HEK293 (cell line): ENCODE data around the gene PACSIN2.

Source experiments
- CTCF ChIA-PET: fragments of 350-600 bp; formaldehyde crosslinking; extraction: SDS; loops from one replicate; lab custom pipeline; 2021; ENCODE audit warnings: antibody characterized with exemption; lab: Yijun Ruan, JAX
- POLR2A ChIA-PET: fragments of 300-600 bp; formaldehyde crosslinking; extraction: SDS; loops from one replicate; lab custom pipeline; 2020; ENCODE audit warnings: antibody characterized with exemption, inconsistent platforms; lab: Yijun Ruan, JAX
- H3K27ac ChIP-seq: fragments of 200-500 bp; sonication (Bioruptor generic); 2 replicates; pipeline ENCODE4 v1.5.1; 2014; ENCODE audit warnings: low read depth, low read length, control low read depth, inconsistent platforms; ENCODE audit errors: extremely low read depth
- H3K36me3 ChIP-seq, 2 experiments: fragments of 200-500 bp in 1 of 2; sonication (Bioruptor generic) in 1 of 2; 1 replicate in 1 of 2; 2 replicates in 1 of 2; pipeline ENCODE4 v1.5.1; 2014 to 2017; ENCODE audit warnings: inconsistent platforms in 2 of 2, low read length in 2 of 2; ENCODE audit not compliant: control insufficient read depth in 2 of 2, insufficient read depth in 1 of 2
- H3K4me1 ChIP-seq: fragments of 200-500 bp; sonication (Bioruptor generic); 2 replicates; pipeline ENCODE4 v1.5.1; 2014; ENCODE audit warnings: mild to moderate bottlenecking, low read length, inconsistent platforms; ENCODE audit not compliant: control insufficient read depth, insufficient read depth
- H3K4me3 ChIP-seq: 2 replicates; pipeline ENCODE4 v1.5.1; 2011; ENCODE audit warnings: low read depth, mild to moderate bottlenecking, control low read depth, low read length, moderate library complexity
- H3K9me3 ChIP-seq: fragments of 200-500 bp; sonication (Bioruptor generic); 2 replicates; pipeline ENCODE4 v1.5.1; 2014; ENCODE audit warnings: low read depth, low read length, inconsistent platforms; ENCODE audit not compliant: control insufficient read depth, insufficient read depth
- IKZF3 ChIP-seq: fragments of 450-650 bp; IDR thresholded peaks from 2 replicates; pipeline ENCODE4 v1.5.0; 2018; ENCODE audit warnings: missing biosample characterization, mild to moderate bottlenecking, missing genetic modification characterization, moderate library complexity
- KLF1 ChIP-seq: fragments of 450-650 bp; formaldehyde crosslinking; IDR thresholded peaks from 2 replicates; pipeline ENCODE4 v1.5.1; 2016; ENCODE audit warnings: missing biosample characterization, missing genetic modification characterization
- KLF16 ChIP-seq: fragments of 450-650 bp; formaldehyde crosslinking; IDR thresholded peaks from 2 replicates; pipeline ENCODE4 v1.5.1; 2017; ENCODE audit warnings: missing biosample characterization, missing genetic modification characterization
- OSR2 ChIP-seq: fragments of 450-650 bp; formaldehyde crosslinking; IDR thresholded peaks from 2 replicates; pipeline ENCODE4 v1.5.1; 2016; ENCODE audit warnings: missing biosample characterization, missing genetic modification characterization
- PBX3 ChIP-seq: sonication (generic); formaldehyde crosslinking; IDR thresholded peaks from 2 replicates; pipeline ENCODE4 v1.8.1; 2022; ENCODE audit warnings: mild to moderate bottlenecking, moderate library complexity, missing genetic modification reagents
- PRDM4 ChIP-seq: fragments of 450-650 bp; formaldehyde crosslinking; IDR thresholded peaks from 2 replicates; pipeline ENCODE4 v1.5.1; 2017; ENCODE audit warnings: missing biosample characterization, missing genetic modification characterization
- SP3 ChIP-seq: fragments of 450-650 bp; formaldehyde crosslinking; IDR thresholded peaks from 2 replicates; pipeline ENCODE4 v1.5.1; 2016; ENCODE audit warnings: missing biosample characterization, missing genetic modification characterization
- ZBTB21 ChIP-seq: fragments of 450-650 bp; formaldehyde crosslinking; IDR thresholded peaks from 2 replicates; pipeline ENCODE4 v1.5.1; 2017; ENCODE audit warnings: missing biosample characterization, missing genetic modification characterization
- ZBTB48 ChIP-seq: fragments of 450-650 bp; formaldehyde crosslinking; IDR thresholded peaks from 2 replicates; pipeline ENCODE4 v1.5.1; 2016; ENCODE audit warnings: missing biosample characterization, missing genetic modification characterization
- ZBTB8A ChIP-seq: fragments of 450-650 bp; formaldehyde crosslinking; IDR thresholded peaks from 2 replicates; pipeline ENCODE4 v1.5.1; 2016; ENCODE audit warnings: missing biosample characterization, missing genetic modification characterization
- ZFP41 ChIP-seq: fragments of 450-650 bp; formaldehyde crosslinking; IDR thresholded peaks from 2 replicates; pipeline ENCODE4 v1.5.1; 2016; ENCODE audit warnings: missing biosample characterization, missing genetic modification characterization, borderline replicate concordance
- ZIC2 ChIP-seq: fragments of 450-650 bp; formaldehyde crosslinking; IDR thresholded peaks from 2 replicates; pipeline ENCODE4 v1.5.1; 2016; ENCODE audit warnings: missing biosample characterization, missing genetic modification characterization
- ZNF112 ChIP-seq: fragments of 450-650 bp; formaldehyde crosslinking; IDR thresholded peaks from 2 replicates; pipeline ENCODE4 v1.5.0; 2017; ENCODE audit warnings: missing biosample characterization, missing genetic modification characterization
- ZNF223 ChIP-seq: fragments of 450-650 bp; formaldehyde crosslinking; IDR thresholded peaks from 2 replicates; pipeline ENCODE4 v1.5.1; 2016; ENCODE audit warnings: missing biosample characterization, missing genetic modification characterization
- ZNF23 ChIP-seq: fragments of 450-650 bp; formaldehyde crosslinking; IDR thresholded peaks from 2 replicates; pipeline ENCODE4 v1.5.1; 2016; ENCODE audit warnings: missing biosample characterization, missing genetic modification characterization, borderline replicate concordance
- ZNF248 ChIP-seq: fragments of 450-650 bp; formaldehyde crosslinking; IDR thresholded peaks from 2 replicates; pipeline ENCODE4 v1.5.1; 2017; ENCODE audit warnings: missing biosample characterization, missing genetic modification characterization
- ZNF354C ChIP-seq: fragments of 450-650 bp; formaldehyde crosslinking; IDR thresholded peaks from 2 replicates; pipeline ENCODE4 v1.5.1; 2016; ENCODE audit warnings: missing biosample characterization, missing genetic modification characterization, low read depth, borderline replicate concordance
- ZNF362 ChIP-seq: fragments of 450-650 bp; formaldehyde crosslinking; IDR thresholded peaks from 2 replicates; pipeline ENCODE4 v1.5.1; 2016; ENCODE audit warnings: missing biosample characterization, missing genetic modification characterization
- ZNF560 ChIP-seq: fragments of 450-650 bp; formaldehyde crosslinking; IDR thresholded peaks from 2 replicates; pipeline ENCODE4 v1.5.1; 2017; ENCODE audit warnings: missing biosample characterization, missing genetic modification characterization, borderline replicate concordance
- ZNF571 ChIP-seq: fragments of 450-650 bp; formaldehyde crosslinking; IDR thresholded peaks from 2 replicates; pipeline ENCODE4 v1.5.0; 2017; ENCODE audit warnings: missing biosample characterization, missing genetic modification characterization
- ZNF585B ChIP-seq: fragments of 450-650 bp; formaldehyde crosslinking; IDR thresholded peaks from 2 replicates; pipeline ENCODE4 v1.5.1; 2016; ENCODE audit warnings: missing biosample characterization, missing genetic modification characterization
- ZNF791 ChIP-seq: fragments of 450-650 bp; formaldehyde crosslinking; IDR thresholded peaks from 2 replicates; pipeline ENCODE4 v1.5.1; 2016; ENCODE audit warnings: missing biosample characterization, missing genetic modification characterization
- TF ChIP-seq, protein P1 (sequence below): IDR thresholded peaks from 2 replicates; pipeline ENCODE4 v1.6.1; 2011; ENCODE audit warnings: mild to moderate bottlenecking, low read depth, low read length, borderline replicate concordance
- TF ChIP-seq, protein P2 (sequence below): fragments of 450-650 bp; formaldehyde crosslinking; IDR thresholded peaks from 2 replicates; pipeline ENCODE4 v1.5.1; 2016; ENCODE audit warnings: missing biosample characterization, missing genetic modification characterization
- TF ChIP-seq, protein P3 (sequence below): fragments of 450-650 bp; formaldehyde crosslinking; IDR thresholded peaks from 2 replicates; pipeline ENCODE4 v1.5.0; 2017; ENCODE audit warnings: missing biosample characterization, missing genetic modification characterization, borderline replicate concordance

PACSIN2 gene

DNA sequence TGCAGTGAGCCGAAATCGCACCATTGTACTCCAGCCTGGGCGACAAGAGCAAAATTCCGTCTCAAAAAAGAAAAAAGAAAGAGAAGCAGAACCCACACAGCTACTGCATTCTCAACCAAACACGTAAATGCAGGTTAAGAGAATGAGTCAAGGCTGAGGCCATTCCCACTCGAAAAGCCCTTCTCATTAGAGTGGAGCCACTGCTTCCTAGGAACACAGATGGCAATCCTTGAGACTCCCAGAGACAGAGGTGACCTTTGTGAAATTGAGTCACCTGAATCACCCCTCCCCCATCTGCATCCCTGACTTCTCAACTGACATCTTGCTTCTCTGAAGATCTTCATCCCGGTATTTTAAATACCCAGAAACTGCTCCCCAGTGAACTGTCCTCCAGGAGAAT lies 8.2 kb downstream of the PACSIN2 start:
- no peak overlapping the region for H3K4me3 ChIP-seq
- H3K27ac ChIP-seq, result no peak overlapping the region
- no peaks in the 10 kb centered on the region for H3K36me3 ChIP-seq
- H3K4me1 ChIP-seq, result peaks cover 22% of the 10 kb centered on the region
- TF ChIP-seq SP3 (tag by site-specific recombination), result no peak
- no peak for TF ChIP-seq KLF1 (tag by site-specific recombination)
- no peak for TF ChIP-seq ZNF112 (tag by site-specific recombination)
- no peak for TF ChIP-seq ZFP41
- no peak for TF ChIP-seq ZNF223 (tag by site-specific recombination)
- TF ChIP-seq ZIC2 (tag by site-specific recombination), result no peak
- TF ChIP-seq, protein P1, sequence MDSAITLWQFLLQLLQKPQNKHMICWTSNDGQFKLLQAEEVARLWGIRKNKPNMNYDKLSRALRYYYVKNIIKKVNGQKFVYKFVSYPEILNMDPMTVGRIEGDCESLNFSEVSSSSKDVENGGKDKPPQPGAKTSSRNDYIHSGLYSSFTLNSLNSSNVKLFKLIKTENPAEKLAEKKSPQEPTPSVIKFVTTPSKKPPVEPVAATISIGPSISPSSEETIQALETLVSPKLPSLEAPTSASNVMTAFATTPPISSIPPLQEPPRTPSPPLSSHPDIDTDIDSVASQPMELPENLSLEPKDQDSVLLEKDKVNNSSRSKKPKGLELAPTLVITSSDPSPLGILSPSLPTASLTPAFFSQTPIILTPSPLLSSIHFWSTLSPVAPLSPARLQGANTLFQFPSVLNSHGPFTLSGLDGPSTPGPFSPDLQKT, result no peak
- TF ChIP-seq OSR2 (tag by site-specific recombination), result 0 out of 2 replicates have a peak, but pooled peaks have one; percentile 8
- TF ChIP-seq IKZF3 (tag by site-specific recombination), result no peak
- TF ChIP-seq ZBTB48 (tag by site-specific recombination), result no peak
- TF ChIP-seq, protein P2, sequence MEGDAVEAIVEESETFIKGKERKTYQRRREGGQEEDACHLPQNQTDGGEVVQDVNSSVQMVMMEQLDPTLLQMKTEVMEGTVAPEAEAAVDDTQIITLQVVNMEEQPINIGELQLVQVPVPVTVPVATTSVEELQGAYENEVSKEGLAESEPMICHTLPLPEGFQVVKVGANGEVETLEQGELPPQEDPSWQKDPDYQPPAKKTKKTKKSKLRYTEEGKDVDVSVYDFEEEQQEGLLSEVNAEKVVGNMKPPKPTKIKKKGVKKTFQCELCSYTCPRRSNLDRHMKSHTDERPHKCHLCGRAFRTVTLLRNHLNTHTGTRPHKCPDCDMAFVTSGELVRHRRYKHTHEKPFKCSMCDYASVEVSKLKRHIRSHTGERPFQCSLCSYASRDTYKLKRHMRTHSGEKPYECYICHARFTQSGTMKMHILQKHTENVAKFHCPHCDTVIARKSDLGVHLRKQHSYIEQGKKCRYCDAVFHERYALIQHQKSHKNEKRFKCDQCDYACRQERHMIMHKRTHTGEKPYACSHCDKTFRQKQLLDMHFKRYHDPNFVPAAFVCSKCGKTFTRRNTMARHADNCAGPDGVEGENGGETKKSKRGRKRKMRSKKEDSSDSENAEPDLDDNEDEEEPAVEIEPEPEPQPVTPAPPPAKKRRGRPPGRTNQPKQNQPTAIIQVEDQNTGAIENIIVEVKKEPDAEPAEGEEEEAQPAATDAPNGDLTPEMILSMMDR (tag by site-specific recombination), result no peak
- TF ChIP-seq ZNF354C (tag by site-specific recombination), result no peak
- no peak for TF ChIP-seq KLF16
- TF ChIP-seq ZNF560 (tag by site-specific recombination), result no peak
- TF ChIP-seq ZBTB8A, result no peak
- peak; percentile 78 for TF ChIP-seq PRDM4
- no peak for TF ChIP-seq PBX3 (CRISPR knock-in tag)
- POLR2A ChIA-PET, result interaction anchor here (9.9 kb wide), 1 partner anchor 8 kb away, joined by 67 read pairs; the partner anchor contains the start of gene PACSIN2
- H3K9me3 ChIP-seq, result no peaks in the 10 kb centered on the region
- CTCF ChIA-PET, result interaction anchor here (0.6 to 1.5 kb wide), 2 partner anchors 8 to 16 kb away, joined by 4 to 7 read pairs; no protein-coding TSS in a partner anchor

DNA sequence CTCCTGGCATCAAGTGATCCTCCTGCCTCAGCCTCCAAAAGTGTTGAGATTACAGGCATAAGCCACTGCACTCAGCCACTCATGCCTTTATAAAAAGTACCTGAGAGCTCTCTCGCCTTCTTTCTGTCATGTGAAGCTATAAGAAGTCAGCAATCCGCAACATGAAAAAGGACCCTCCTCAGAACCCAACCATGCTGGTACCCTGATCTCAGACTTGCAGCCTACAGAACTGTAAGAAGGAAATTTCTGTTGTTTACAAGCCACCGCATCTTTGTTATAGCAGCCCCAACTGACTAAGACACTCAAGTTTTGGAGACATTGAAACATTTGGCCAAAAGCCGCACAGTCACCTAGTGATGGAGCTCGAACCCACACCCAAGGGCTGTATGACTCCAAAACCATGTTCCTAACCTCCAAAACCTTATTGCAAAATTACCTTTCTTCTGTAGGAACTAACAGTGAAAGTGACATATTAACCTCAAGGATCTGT lies 8.9 kb downstream of the PACSIN2 start:
- ChIA-PET CTCF (interaction anchor here (0.6 to 1.5 kb wide), 2 partner anchors 9 to 15 kb away, joined by 4 to 7 read pairs; no protein-coding TSS in a partner anchor), POLR2A (interaction anchor here (9.9 kb wide), 1 partner anchor 9 kb away, joined by 67 read pairs; the partner anchor contains the start of gene PACSIN2)
- Histone ChIP-seq H3K4me1 (peaks cover 22% of the 10 kb centered on the region), H3K9me3 (no peaks in the 10 kb centered on the region), H3K4me3 (no peak overlapping the region), H3K27ac (no peak overlapping the region), H3K36me3 (no peaks in the 10 kb centered on the region)
- no peak for TF ChIP-seq ZNF23 (tag by site-specific recombination)
- no peak for TF ChIP-seq ZBTB21 (tag by site-specific recombination)
- TF ChIP-seq, protein P3, sequence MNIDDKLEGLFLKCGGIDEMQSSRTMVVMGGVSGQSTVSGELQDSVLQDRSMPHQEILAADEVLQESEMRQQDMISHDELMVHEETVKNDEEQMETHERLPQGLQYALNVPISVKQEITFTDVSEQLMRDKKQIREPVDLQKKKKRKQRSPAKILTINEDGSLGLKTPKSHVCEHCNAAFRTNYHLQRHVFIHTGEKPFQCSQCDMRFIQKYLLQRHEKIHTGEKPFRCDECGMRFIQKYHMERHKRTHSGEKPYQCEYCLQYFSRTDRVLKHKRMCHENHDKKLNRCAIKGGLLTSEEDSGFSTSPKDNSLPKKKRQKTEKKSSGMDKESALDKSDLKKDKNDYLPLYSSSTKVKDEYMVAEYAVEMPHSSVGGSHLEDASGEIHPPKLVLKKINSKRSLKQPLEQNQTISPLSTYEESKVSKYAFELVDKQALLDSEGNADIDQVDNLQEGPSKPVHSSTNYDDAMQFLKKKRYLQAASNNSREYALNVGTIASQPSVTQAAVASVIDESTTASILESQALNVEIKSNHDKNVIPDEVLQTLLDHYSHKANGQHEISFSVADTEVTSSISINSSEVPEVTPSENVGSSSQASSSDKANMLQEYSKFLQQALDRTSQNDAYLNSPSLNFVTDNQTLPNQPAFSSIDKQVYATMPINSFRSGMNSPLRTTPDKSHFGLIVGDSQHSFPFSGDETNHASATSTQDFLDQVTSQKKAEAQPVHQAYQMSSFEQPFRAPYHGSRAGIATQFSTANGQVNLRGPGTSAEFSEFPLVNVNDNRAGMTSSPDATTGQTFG, result no peak
- TF ChIP-seq ZNF560 (tag by site-specific recombination), result no peak
- no peak for TF ChIP-seq ZNF791
- no peak for TF ChIP-seq ZBTB48 (tag by site-specific recombination)
- TF ChIP-seq ZNF571 (tag by site-specific recombination), result no peak
- no peak for TF ChIP-seq ZNF585B (tag by site-specific recombination)
- TF ChIP-seq ZNF248 (tag by site-specific recombination), result no peak
- no peak for TF ChIP-seq ZNF362
